HG03442 (cell line): Measurements from ENCODE around the gene SEMA3C.

Experiments
- ATAC-seq: cut with Tn5 transposase; IDR thresholded peaks from one replicate; pipeline ENCODE4 v1.9.1; 2021; ENCODE audit warnings: mild to moderate bottlenecking, moderate library complexity; ENCODE audit not compliant: unreplicated experiment

The SEMA3C gene

DNA sequence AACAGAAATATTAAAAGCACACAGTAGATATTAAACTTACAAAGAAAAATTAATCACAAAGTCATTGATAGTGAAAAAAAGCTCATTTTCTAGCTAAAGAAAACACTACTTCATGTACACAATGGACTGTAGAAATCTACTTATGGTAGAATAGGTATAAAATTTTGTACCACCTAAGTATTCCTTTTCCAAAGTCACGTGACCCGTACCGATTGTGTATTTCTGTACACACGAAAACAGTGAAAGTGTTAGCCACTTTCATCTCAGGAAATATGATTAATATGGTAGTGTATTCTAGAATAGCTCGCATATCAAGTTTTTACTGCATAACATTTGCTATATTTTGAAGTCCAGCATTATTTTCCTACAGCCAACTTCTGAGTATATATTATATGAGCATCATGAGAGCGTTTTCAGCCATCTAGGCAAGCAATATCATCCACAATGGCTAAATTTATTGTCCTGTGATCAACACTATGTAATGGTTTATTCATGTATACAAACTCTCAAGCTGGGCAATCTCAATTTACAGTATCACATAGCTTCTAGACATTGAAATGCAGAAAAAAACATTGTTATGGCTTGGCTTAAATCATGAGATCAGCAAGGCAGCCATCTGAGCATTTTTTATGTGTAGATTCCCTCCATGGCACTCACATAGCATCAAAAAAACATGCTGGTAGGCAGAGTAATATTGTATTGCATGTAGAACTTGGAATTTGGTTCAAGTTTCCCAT, 165.7 kb downstream of the SEMA3C start:
- no peak for ATAC-seq

DNA sequence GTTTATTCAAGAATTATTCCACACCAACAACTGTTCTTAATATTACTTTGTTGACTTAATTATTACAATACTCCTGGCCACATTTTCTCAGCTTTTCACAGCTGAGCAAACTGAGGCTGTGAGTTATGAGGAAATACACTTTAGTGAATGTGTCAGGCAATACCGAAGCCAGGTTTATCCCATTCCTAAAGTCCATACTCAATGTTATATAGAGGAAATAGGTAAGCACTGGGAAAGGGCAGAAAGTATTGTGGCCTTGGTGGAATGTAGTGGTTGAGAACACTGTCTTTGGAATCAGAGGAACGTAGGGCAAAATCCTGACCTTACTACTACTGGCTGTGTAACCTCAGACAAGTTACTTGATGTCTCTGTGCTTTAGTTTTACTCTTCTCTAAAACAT, 169.6 kb downstream of the SEMA3C start:
- no peak for ATAC-seq

DNA sequence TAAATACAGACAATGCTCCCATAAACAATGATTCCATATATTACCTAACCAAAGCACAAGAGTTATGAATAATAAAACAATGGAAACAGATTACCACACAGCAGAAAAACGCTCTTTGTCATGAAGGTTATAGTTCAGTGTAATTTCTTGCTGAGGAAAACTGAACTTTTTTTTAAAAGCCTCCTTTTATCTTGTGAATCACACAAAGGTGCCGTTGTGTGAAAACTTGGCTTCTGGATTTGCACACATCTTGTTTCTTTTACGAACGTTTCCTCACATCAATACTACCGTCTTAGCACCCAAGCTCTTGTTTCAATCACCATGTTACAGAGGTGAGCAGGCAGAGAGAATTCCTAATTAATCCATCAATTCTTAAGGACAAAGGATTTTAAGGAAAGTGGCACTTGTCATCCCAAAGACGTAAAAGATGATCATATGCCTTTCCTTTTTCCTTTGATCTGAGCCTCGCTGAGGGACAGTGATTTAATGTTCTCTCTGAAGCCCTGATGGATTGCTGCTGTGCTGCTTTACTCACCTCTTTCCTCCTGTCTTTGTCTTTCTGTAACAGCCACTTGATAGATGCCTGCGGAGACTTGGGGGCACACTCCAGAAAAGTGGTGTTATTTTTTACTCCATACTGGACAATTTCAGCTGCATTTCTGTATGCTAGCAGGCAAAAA, 170.3 kb downstream of the SEMA3C start:
- no peak for ATAC-seq

GRCh38 chr7:80740778-80741545, 177.9 kb downstream of the SEMA3C start:
- ATAC-seq: no peak

- ATAC-seq: no peak
These were observed 182.3 kb downstream of the SEMA3C start for GRCh38 chr7:80736371-80737125.

- ATAC-seq: no peak
These were observed 183.5 kb downstream of the SEMA3C start for GRCh38 chr7:80735330-80735729.

- ATAC-seq: no peak
These were observed 184.8 kb downstream of the SEMA3C start for GRCh38 chr7:80734011-80734410.

GRCh38 chr7:80733333-80733915, 185.4 kb downstream of the SEMA3C start:
- no peak for ATAC-seq

DNA sequence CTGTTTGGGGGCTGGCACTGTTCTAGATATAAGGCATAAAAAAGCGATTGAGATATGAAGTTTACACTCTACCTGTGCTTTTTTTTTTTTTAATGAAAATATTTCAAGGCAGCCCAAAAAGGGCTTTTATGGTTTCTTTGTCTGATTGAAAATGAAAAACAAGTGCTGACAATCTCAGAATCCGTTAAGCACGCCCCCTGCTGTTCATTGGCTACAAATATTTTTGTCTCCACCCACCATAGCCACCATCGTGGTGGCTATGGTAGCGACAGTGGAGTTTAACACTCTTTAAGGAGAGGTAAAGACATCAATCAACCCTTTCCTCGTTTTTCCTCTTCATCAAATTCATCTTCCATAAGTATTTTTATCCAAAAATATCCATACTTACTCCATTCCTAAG, 186.2 kb downstream of the SEMA3C start:
- no peak for ATAC-seq

- ATAC-seq: no peak
These were observed 187.6 kb downstream of the SEMA3C start for GRCh38 chr7:80731281-80731680.

DNA sequence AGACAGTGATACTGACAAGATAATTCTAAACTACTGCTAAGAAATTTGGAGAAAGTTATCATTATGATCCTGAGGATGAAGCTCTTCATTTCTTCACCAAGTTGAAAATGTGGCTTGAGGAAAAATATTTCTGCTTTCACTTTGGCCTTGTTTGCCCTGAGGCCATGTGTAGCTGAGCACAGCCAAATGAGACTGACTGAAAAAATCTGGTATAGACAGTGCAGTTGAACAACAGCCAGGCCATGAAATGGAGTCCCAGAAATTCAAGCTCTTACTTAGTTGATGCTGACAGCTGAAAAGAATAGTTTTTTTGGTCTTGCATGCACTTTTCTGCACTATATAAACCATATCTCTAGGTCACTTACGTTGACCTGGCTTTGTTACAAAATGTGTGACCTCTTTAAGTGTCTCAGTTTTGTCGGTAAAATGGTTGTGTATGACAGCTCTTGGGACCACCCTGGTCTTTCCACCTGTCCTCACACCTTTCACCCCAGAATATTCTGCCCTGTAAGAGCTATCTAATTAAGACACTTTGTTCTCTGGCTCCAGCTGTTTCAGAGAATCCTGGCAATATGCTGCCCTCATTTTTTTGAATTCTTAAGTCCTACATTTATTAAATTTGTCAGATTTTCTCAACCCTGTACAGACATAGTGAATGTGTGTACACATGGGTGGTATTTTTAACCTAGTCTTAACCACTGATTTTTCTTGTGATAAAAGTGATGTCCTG, 189.1 kb downstream of the SEMA3C start:
- ATAC-seq: no peak

DNA sequence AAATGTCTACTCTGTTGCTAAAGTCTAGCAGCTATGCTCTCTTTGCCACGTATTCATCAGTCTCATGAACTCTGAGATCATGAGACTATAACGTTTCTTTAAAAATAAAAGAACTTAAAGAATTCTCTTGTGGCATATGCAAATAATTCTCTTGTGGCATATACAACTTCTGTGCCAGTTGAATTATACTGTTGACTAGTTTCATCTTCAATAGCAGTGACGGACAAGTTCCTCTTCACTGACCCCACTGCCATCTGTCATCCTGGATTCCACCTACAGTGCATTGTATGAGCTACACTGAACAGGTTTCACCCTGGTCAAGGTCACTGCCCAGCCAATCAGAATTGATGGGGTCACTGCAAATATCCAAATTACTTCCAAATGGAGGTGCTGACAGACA, 192.2 kb downstream of the SEMA3C start:
- ATAC-seq: peak; percentile 45

GRCh38 chr7:80725181-80725611, 193.7 kb downstream of the SEMA3C start:
- no peak for ATAC-seq

- ATAC-seq: no peak
These were observed 194.5 kb downstream of the SEMA3C start for GRCh38 chr7:80724249-80724871.

DNA sequence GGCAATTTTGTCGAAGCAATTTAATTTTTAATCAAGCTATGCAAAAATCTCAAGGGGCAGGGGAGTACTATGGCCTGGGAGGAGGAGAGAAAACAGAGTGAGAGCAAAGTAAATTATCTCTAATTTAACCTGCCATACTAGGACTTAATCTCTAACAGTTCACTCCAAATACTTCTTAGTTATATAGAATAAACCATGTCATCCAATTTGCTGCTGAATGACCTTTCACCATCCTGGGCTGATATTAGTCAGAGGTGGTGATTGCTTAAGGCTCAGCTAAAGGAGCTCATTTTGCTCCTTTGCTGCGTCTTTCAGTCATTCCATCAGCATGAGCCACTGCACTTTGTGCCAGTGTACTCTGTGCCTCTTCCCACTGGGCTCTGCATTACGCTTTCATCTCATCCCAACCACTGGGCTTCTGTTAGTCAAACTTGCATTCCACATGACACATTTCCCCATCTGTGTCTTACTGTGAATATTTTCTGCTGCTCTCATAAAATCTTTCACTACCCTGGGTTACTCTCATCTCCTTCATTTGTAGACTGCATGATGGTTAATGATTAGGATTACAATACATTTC, 196.1 kb downstream of the SEMA3C start:
- ATAC-seq: no peak

DNA sequence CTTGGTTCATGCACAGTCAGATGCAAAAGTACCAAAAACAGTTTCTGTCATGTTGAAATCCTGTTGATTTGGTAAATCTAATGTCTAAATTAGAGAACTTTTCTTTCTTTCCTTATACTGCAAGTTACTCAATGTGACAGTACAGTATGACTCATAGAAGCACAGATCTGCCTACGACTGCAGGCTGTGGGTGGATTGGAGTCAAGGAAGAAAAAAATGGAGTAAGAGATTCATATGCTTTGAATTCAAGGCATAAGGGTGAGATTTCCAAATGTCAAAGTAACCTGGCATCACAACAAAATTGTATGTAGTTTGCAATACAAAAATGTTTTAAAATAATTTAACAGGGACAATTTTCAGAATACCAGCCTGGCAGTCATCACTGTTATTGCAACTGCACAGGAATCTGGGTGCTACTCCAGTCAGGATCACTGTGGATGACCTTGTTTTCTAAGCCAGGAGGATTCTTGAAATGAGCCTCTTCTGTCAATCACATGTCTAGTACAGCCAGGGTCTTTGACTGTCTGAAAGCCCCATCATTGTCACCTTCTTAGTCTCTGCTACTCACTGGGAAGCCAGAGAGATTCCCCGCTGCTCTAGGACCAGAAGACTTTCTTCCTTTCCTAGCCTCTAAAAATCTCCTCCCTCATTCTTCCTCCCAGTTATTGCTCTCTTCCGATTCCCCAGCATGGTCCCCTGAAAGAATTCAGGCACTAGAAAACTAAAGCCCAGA, 196.8 kb downstream of the SEMA3C start:
- peak; percentile 45 for ATAC-seq

GRCh38 chr7:80720146-80720545, 198.7 kb downstream of the SEMA3C start:
- ATAC-seq: no peak

DNA sequence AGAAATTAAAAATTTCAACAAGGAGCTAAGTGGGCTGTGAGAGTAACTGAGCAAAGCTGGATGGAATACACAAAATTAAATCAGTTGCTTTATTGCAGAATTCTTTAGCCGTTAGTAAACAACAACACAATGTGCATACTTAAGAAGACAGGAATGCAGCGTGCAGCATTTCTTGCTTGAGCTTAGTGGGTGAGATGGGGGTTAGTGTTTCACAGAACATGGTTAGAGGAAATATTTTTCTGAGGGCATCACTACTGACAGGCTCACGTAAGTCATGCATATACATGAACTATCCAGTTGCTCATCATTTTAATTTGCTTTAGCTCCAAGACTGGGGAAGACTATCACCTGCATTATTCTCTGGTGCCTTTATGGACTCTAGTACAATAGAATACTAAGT, 199.6 kb downstream of the SEMA3C start:
- no peak for ATAC-seq

- no peak for ATAC-seq
These were observed 207.3 kb downstream of the SEMA3C start for GRCh38 chr7:80711531-80711930.
